HG03280 (cell line): ENCODE measurements around the gene SLC6A8.
"Not testable (repeated sequence)": the region's sequence is repeated elsewhere in the genome, so short reads cannot be mapped to it uniquely, and the experiment has no call there.

Experiments
- ATAC-seq: cut with Tn5 transposase; IDR thresholded peaks from one replicate; pipeline ENCODE4 v1.9.1; 2021; ENCODE audit warnings: mild to moderate bottlenecking, moderate library complexity; ENCODE audit not compliant: unreplicated experiment

SLC6A8 gene

DNA sequence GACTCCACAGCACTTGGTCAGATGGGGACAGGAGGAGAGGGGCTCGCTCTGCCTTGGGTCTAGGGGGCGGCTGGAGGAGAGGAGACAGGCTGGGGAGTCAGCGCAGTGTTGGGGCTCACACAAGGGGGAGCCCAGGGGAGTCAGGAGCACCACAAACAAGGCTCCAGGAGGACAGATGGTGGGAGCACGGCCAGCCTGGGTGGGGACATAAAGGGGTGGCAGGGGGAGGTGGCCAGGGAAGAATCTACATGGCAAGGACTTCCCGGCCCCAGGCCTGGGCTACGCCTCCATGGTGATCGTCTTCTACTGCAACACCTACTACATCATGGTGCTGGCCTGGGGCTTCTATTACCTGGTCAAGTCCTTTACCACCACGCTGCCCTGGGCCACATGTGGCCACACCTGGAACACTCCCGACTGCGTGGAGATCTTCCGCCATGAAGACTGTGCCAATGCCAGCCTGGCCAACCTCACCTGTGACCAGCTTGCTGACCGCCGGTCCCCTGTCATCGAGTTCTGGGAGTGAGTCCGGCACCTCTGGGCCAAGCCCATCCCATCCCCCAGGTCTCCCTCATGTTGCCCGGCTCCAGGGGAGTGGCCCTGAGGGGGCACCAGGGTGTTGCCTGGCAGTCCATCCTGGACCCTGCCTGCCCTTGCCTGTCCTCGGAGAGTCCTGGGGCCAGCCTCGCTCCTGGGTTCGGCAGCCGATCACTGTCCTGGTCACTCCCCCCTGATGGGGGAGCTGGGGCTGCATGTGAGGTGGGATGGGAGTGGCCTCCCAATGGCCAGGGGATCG, 3.5 kb downstream of the SLC6A8 start:
- ATAC-seq, result not testable (repeated sequence)

DNA sequence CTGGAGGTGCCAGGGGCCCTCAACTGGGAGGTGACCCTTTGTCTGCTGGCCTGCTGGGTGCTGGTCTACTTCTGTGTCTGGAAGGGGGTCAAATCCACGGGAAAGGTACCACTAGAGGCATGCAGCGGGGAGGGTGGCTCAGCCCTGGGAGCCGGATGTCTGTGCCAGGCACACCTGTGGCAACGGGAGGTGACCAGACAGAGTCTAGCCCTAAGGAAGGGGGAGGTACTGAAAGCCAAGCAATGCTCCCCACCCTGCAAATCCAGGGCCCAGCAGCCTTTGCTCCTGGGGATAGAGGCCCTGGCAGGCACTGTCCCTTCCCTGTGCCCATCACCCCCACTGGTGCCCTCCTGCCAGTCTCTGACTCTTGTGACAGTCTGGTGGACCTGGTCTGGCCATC, 4.3 kb downstream of the SLC6A8 start:
- no peak for ATAC-seq

DNA sequence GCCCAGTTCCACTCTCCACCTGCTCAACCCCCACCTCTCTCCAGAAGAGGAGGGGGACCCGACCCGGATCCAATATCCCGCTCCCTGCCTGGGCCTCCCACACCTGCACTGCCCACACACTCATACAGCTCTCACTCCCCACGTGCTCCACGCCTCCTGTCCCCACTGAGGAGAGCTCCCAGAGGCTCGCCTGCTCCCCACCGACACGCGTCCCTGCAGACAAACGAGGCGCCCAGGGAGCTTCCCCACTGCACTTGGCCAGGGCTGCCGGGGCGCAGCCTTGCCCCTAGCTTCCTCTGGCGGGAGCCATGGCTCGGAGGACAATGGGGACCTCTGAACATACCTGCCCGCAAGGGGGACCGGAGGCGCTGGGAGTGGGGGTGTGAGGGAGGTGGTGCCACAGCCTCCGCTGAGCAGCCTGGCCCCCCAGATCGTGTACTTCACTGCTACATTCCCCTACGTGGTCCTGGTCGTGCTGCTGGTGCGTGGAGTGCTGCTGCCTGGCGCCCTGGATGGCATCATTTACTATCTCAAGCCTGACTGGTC, 5.0 kb downstream of the SLC6A8 start:
- no peak for ATAC-seq

DNA sequence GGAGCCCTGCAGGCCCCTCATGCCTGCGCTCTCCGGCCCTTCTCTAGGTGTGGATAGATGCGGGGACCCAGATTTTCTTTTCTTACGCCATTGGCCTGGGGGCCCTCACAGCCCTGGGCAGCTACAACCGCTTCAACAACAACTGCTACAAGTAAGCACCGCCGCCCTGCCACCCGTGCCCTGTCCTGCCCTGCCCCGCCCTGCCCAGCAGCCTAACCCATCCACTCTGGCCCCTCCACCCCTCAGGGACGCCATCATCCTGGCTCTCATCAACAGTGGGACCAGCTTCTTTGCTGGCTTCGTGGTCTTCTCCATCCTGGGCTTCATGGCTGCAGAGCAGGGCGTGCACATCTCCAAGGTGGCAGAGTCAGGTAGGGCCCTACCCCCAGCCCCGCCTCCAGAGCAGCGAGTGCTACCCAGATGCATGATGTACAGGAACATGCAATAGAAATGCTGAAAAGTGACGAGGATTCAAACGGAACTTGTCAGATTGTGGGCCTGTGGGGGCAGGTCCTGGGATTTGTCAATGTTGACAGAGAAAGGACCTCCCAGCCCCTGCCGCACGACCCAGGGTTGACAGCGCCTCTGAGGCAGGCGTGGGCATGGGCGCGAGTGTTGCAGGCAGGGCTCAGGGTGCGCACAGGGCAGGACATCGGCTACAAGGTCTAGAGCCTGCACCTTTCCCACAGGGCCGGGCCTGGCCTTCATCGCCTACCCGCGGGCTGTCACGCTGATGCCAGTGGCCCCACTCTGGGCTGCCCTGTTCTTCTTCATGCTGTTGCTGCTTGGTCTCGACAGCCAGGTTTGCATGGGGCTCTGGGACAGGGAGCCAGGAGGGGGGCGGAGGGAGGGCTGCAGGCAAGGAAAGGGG, 5.7 kb downstream of the SLC6A8 start:
- no peak for ATAC-seq

DNA sequence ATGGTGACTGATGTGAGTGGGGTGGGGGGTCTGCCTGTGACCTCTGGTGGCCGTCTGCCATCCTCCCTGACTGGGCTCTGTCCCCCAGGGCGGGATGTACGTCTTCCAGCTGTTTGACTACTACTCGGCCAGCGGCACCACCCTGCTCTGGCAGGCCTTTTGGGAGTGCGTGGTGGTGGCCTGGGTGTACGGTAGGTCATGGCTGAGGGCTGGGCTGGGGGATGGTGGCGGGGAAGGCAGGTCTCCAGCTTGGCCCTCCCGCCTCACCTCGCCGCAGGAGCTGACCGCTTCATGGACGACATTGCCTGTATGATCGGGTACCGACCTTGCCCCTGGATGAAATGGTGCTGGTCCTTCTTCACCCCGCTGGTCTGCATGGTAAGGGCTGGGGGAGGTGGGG, 6.5 kb downstream of the SLC6A8 start:
- ATAC-seq, result not testable (repeated sequence)

DNA sequence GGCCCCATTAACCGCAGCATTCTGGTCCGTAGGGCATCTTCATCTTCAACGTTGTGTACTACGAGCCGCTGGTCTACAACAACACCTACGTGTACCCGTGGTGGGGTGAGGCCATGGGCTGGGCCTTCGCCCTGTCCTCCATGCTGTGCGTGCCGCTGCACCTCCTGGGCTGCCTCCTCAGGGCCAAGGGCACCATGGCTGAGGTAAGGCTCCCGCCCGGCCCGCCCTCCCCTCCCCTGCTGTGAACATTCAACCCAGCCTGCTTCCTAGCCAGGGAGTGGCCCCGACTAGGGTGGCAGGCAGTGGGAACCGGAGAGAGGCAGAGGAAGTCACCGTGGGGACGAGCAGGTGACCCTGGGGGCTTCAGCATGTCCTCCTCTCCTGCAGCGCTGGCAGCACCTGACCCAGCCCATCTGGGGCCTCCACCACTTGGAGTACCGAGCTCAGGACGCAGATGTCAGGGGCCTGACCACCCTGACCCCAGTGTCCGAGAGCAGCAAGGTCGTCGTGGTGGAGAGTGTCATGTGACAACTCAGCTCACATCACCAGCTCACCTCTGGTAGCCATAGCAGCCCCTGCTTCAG, 7.1 kb downstream of the SLC6A8 start:
- ATAC-seq, result no peak

DNA sequence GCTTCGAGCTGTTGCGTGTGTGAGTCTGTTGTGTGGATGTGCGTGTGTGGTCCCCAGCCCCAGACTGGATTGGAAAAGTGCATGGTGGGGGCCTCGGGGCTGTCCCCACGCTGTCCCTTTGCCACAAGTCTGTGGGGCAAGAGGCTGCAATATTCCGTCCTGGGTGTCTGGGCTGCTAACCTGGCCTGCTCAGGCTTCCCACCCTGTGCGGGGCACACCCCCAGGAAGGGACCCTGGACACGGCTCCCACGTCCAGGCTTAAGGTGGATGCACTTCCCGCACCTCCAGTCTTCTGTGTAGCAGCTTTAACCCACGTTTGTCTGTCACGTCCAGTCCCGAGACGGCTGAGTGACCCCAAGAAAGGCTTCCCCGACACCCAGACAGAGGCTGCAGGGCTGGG, 8.4 kb downstream of the SLC6A8 start:
- no peak for ATAC-seq

DNA sequence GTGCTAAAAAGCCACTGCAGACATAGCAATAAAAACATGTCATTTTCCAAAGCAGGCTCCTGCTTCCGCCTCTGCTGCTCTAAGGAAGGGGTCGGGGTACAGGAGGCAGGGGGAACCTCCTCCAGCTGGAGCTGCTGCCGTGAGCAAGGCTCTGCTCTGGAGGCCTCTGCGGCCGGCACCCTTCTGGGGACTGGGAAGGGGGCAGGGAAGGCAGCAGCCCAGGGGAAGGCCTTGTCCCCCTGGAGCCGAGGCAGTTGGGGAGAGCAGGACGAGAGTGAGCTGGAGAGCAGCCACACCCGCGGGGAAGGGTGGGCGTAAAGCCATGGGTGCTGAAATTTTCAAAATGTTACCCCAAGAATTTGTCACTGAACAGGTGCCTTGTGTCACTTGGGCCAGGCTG, 8.8 kb downstream of the SLC6A8 start:
- not testable (repeated sequence) for ATAC-seq

DNA sequence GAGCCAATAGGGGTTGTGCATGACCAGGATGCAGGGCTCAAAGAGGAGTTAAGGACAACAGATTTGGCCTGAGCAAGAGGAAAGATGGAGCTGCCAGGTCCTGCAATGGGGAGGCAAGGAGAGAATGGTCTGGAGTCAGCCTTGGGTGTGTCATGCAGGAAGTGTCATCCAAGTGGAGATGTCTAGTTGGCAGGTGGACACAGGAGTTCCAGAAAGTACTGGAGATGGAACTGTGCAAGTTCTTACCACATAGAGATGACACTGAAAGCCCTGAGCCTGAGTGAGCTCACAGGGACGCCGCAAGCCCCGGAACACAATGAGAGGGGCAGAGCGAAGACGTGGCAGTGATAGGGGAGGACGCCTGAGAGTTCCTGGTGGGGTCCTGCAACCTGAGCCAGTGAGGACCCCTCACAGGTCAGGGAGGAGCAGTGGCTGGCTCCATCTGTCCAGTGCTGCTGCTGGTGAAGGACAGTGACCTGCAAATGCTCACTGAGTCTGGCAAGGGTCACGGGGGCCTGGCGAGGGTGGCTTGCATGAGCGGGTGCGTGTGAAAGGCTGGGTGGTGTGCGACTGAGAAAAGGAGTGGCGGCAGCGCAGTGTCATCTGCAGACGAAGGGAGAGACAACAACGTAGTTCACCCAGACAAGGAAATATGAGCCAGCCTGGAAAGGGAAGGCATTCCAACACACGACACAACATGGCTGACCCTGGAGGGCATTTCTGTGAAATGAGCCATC, 9.4 kb downstream of the SLC6A8 start:
- not testable (repeated sequence) for ATAC-seq

DNA sequence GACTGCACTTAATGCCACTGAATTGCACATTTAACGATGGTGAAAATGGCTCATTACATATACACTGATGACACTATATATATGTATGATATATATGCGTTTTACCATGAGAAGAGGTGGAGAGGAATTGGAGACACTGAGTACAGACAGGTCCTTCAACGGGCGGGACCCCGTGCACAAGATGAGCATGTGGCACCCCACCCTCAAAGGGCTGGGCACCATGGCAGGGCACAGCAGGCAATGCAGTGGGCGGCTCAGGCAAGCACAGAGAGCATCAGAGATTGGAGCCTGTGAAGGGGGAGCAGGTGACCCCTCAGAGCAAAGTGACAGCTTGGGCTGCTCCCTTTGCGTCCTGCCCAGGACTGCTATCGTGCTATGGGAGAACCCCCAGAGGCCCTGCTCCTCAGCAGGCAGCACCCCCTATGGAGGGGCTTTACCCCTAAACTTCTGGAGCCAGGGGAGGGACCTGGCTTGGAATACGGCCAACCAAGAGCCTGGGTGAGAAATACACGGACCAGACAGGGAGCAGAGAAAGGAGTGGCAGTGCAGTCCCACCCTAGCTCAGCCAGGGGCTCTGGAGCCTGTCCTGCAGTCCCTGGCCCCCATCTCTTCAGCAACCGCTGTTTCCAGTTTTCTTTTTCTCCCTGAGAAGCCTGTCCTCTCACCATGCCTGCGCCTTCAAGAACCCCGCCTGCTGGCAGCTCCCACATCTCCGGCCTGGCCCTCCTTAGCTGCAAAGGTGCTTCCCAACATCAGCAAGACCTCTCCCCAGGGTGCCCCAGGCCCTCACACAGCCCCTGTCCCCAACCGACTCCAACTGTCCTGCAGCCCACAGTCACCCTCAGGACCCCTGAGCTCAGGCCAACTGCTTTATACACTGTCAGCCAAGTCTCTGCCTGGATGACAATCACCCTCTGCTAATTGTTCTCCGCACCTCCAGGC, 10.5 kb downstream of the SLC6A8 start:
- ATAC-seq, result no peak

DNA sequence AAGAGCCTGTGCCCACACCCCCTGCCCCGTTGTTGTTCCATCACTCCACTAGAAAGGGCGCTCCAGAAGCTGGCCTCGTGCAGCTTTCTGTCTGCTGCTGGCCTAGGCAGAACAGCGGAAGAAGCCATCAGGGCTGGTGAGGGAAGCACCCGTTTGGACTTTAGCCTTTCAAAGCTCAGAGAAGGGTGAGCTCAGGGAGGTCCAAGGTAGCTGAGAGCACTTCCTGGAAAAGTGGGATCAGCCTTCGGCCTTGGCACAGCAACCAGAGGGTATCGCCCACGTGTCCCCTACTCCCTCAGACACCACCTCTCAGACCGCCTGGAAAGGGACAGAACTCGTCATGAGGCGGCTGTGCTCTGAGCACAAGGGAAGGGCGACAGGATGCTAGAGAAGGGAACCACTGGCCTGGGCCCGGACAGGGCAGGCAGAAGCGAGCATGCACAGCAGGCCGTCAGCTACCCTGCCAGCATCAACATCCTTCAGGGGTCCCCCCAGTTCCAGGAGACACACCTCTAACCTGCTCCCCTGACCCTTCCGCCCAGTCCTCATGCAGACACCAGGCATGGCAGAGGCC, 11.6 kb downstream of the SLC6A8 start:
- ATAC-seq, result not testable (repeated sequence)

DNA sequence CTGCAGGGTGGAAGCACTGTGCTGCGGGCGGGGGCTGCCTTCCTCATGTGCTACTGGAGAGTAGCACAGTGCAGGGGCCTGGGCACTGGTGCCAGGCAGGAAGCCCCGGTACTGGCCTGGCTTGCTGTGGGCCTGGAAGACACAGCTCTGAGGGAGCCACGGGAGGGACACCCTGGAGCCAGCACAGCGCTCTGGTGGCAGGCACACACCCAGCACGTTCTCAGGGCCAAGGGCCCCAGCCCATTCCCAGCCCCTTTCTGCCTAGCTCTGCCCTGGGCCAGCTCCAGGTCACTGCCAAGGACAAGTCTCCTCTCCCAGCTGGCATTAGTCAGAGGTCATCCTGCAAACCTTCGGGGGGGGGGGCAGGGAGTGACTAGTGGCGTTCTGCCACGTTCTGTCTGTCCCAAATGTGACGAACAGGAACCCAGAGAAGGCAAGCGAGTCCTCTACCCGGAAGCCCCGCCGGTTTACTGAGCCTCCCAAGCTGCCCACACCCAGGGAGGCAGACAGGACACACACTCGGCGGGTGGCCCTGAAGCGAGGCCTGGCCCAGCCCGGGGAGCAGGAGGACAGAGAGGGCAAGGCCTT, 12.2 kb downstream of the SLC6A8 start:
- not testable (repeated sequence) for ATAC-seq

DNA sequence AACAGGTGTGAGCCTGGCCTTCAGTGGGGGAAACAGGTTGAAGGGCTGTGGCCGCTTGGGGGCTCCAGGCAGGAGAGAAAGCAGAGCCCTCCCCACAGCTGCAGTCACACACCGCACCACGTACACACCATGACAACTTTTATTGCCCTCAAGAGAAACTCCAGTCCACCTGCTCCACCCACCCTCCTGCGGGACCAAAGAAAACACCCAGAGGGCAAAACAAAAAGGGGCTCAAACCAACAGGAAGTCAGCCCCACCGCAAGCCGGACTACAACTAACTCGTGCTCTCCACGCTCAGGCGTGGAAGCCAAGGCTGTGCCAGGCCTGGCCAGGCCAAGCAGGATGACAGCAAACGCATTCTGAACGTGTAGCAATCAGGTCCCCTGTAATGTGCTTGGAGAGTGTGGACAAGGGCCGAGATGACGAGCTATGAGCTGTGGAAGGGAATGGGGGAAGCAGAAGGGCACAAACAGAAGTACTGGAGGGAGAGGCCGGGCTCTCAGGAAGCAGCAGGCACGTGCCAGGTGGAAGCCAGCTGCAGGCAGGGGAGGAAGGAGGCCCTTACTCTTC, 12.7 kb downstream of the SLC6A8 start:
- ATAC-seq, result no peak

DNA sequence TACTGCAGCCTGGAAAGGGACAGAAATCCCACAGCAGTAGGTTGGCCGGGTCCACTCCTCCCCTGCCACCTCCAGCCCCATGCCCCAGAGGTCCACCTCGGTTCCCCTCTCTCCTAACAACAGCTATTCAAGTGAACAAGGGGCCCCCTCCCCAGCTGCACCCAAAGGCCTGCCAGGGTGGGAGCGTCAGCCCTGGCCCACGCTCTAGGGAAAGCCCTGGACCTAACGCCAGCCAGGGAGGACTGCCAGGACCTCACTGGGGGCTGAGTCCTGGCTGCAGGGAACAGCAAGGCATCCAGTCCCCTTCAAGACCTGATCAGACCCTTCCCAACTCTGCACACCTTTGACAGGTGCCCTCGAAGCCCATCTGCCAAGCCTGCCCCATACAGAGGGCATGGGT, 13.2 kb downstream of the SLC6A8 start:
- no peak for ATAC-seq

DNA sequence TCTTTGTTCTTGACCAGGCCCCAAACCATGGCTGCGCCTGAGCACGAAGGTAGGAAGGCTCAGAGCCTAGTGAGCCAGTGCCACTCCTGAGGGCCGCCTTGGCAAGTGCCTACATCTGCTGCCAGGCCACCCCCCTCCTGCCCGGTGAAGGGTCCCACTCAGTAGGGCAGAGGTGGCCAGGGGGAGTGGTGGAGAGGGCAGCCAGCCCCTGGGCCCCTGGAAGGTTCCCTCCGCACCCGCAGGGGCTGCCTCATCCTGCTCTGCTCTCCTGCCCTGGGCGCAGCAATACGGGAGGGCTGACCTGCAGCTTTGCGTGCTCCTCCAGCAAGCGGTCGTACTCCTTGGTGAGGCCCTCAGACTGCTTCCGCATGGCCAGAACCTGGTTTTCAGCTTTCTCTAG, 14.0 kb downstream of the SLC6A8 start:
- no peak for ATAC-seq

DNA sequence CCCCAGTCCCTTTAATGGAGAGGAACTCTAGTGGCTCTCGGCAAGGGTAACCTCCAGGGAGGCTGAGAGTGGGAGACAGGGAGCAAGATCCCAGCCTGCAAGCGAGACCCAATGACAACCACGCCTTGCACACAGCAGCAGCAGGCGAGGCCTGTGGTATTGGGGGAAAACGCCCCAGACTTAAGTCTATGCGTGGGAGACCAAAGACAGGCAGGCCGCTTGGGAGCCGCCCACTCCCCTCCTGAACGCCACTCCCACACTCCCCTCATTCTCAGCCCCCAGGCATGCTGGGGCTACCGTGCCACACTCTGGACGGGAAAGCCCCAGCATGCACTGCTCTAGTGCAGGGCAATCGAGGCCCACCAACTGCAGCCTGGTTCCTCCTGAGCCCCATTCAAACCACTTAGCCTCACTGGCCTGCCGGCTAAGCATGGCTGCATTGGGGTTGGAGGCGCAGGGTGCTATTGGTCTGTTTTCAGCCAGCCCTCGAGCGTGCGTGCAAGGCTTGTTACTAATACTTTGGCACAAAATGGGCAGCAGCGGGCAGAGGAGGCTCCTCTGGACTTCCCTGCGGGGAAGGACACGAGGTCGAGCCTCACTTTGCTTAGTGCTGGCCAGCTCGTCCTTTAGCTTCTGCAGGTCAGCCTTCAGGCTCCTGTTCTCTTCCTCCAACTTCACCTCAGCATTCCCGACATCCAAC, 14.8 kb downstream of the SLC6A8 start:
- no peak for ATAC-seq

DNA sequence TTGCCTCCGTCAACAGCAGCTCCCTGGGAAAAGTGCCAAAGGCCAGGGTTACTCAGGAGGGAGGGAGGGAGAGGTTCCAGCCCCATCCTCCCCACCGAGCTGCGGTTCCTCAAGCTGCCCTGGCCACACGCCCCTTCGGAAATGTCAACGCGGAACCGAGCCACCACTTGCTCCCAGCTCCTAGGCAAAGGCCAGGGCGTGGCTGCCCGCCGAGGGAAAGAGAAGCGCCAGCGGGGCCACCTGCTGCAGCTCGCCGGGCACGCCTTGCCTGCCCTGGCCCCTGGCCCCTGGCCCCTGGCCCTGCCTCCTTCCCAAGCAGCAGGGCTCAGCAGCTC, 15.3 kb downstream of the SLC6A8 start:
- ATAC-seq, result no peak

DNA sequence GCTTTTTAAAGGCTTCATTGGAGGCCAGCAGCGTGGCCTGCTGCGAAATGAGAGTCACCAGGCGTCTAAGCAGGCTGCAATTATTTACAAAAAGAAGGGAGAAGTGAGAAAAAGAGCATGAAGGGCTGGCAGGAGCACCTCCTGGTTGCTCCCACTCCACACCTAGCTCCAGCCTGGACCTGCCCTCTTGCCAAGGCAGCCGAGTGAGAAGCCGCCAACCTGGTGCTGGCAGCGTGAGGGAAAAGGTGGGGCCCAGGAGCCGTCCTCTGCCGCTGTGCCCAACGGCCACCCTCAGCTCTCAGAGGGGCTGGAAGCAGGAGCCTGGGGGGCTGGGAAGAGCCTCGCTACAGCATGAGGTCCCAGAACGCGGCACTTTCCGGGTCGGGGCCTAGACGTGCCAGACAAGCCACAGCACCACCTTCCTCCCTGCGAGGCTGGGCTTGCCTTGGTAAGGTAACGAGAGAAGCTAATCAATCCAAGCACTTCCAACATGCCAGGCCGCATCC, 16.3 kb downstream of the SLC6A8 start:
- no peak for ATAC-seq
